Inflammatory macrophage (primary cell): ENCODE results near the gene LIPF.
"Not testable (repeated sequence)": the region's sequence is repeated elsewhere in the genome, so short reads cannot be mapped to it uniquely, and the experiment has no call there.

Experiments used
- DNase-seq, 2 donors: peaks; one replicate each; pipeline ENCODE4 v3.0.0-alpha.2; 2020 to 2022

Gene LIPF

GRCh38 chr10:88676283-88677060 is 12.2 kb downstream of the LIPF start:
- DNase-seq = no peak

- DNase-seq = no peak
Observed at GRCh38 chr10:88680958-88681357, 16.7 kb downstream of the LIPF start.

GRCh38 chr10:88682491-88682890 is 18.2 kb downstream of the LIPF start:
- no peak for DNase-seq

GRCh38 chr10:88687853-88688467 is 23.7 kb downstream of the LIPF start:
- DNase-seq = peak; percentile 7 to 50

- no peak for DNase-seq
Observed at GRCh38 chr10:88689366-88689765, 25.1 kb downstream of the LIPF start.

GRCh38 chr10:88693392-88694020 is 29.3 kb downstream of the LIPF start:
- DNase-seq = no peak

- DNase-seq = no peak
Observed at GRCh38 chr10:88702848-88703597, 38.8 kb downstream of the LIPF start.

GRCh38 chr10:88705958-88706357 is 41.7 kb downstream of the LIPF start, which contains the start of gene LIPK:
TSS of gene LIPK (plus strand) at chr10:88706249. CDS start at chr10:88724544, 18,295 bp downstream.
- no peak for DNase-seq

GRCh38 chr10:88707429-88708155 is 43.4 kb downstream of the LIPF start:
- peak; percentile 46 to 53 for DNase-seq

GRCh38 chr10:88709361-88709760 is 45.1 kb downstream of the LIPF start:
- not testable (repeated sequence) for DNase-seq

GRCh38 chr10:88715517-88715916 is 51.3 kb downstream of the LIPF start:
- no peak for DNase-seq

- DNase-seq = no peak
Observed at GRCh38 chr10:88721392-88721791, 57.1 kb downstream of the LIPF start.

GRCh38 chr10:88725798-88726197 is 61.6 kb downstream of the LIPF start:
- DNase-seq = peak; percentile 28 to 42

- peak; percentile 53 to 55 for DNase-seq
Observed at GRCh38 chr10:88728107-88728763, 64.0 kb downstream of the LIPF start.
